Ishikawa (cell line): ENCODE data around the gene AGAP1.

Source experiments
- CEBPB ChIP-seq: IDR thresholded peaks from 2 replicates; pipeline ENCODE4 v1.6.1; 2012
- CREB1 ChIP-seq: IDR thresholded peaks from 2 replicates; pipeline ENCODE4 v1.6.1; 2012; ENCODE audit warnings: low read depth
- EGR1 ChIP-seq: IDR thresholded peaks from 2 replicates; pipeline ENCODE4 v1.6.1; 2012
- EP300 ChIP-seq: IDR thresholded peaks from 2 replicates; pipeline ENCODE4 v1.6.1; 2012; ENCODE audit warnings: borderline replicate concordance
- FOXM1 ChIP-seq: IDR thresholded peaks from 2 replicates; pipeline ENCODE4 v1.6.1; 2012; ENCODE audit warnings: low read depth, borderline replicate concordance
- MAX ChIP-seq: IDR thresholded peaks from 2 replicates; pipeline ENCODE4 v1.6.1; 2012
- NFIC ChIP-seq: IDR thresholded peaks from 2 replicates; pipeline ENCODE4 v1.6.1; 2012
- RAD21 ChIP-seq: IDR thresholded peaks from 2 replicates; pipeline ENCODE4 v1.6.1; 2012; ENCODE audit warnings: low read depth
- TAF1 ChIP-seq: IDR thresholded peaks from 2 replicates; pipeline ENCODE4 v1.6.1; 2012; ENCODE audit warnings: low read depth, mild to moderate bottlenecking
- TCF12 ChIP-seq: IDR thresholded peaks from 2 replicates; pipeline ENCODE4 v1.6.1; 2012; ENCODE audit warnings: low read depth
- TEAD4 ChIP-seq: IDR thresholded peaks from 2 replicates; pipeline ENCODE4 v1.6.1; 2012
- YY1 ChIP-seq: IDR thresholded peaks from 2 replicates; pipeline ENCODE4 v1.6.1; 2012; ENCODE audit warnings: low read depth
- ZBTB7A ChIP-seq: IDR thresholded peaks from 2 replicates; pipeline ENCODE4 v1.6.1; 2012; ENCODE audit warnings: low read depth
- TF ChIP-seq, protein P1 (sequence below): IDR thresholded peaks from 2 replicates; pipeline ENCODE4 v1.6.1; 2012
- TF ChIP-seq, protein P2 (sequence below): IDR thresholded peaks from 2 replicates; pipeline ENCODE4 v1.6.1; 2012; ENCODE audit warnings: low read depth, mild to moderate bottlenecking

Gene AGAP1

GRCh38 chr2:235500761-235501672 lies 7.2 kb downstream of the AGAP1 start:
- no peak for TF ChIP-seq NFIC
- TF ChIP-seq, protein P1, sequence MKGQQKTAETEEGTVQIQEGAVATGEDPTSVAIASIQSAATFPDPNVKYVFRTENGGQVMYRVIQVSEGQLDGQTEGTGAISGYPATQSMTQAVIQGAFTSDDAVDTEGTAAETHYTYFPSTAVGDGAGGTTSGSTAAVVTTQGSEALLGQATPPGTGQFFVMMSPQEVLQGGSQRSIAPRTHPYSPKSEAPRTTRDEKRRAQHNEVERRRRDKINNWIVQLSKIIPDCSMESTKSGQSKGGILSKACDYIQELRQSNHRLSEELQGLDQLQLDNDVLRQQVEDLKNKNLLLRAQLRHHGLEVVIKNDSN: no peak
- TF ChIP-seq CEBPB: no peak
- no peak for TF ChIP-seq EGR1

GRCh38 chr2:235501673-235502031 lies 7.8 kb downstream of the AGAP1 start:
- TF ChIP-seq FOXM1 (no peak), CREB1 (no peak), YY1 (no peak), RAD21 (no peak), TEAD4 (no peak), TCF12 (no peak)
- TF ChIP-seq, protein P1: no peak

- TF ChIP-seq MAX: no peak
- TF ChIP-seq CEBPB: no peak
- no peak for TF ChIP-seq ZBTB7A
- TF ChIP-seq, protein P1: no peak
- no peak for TF ChIP-seq NFIC
- no peak for TF ChIP-seq RAD21
- no peak for TF ChIP-seq CREB1
- TF ChIP-seq, protein P2, sequence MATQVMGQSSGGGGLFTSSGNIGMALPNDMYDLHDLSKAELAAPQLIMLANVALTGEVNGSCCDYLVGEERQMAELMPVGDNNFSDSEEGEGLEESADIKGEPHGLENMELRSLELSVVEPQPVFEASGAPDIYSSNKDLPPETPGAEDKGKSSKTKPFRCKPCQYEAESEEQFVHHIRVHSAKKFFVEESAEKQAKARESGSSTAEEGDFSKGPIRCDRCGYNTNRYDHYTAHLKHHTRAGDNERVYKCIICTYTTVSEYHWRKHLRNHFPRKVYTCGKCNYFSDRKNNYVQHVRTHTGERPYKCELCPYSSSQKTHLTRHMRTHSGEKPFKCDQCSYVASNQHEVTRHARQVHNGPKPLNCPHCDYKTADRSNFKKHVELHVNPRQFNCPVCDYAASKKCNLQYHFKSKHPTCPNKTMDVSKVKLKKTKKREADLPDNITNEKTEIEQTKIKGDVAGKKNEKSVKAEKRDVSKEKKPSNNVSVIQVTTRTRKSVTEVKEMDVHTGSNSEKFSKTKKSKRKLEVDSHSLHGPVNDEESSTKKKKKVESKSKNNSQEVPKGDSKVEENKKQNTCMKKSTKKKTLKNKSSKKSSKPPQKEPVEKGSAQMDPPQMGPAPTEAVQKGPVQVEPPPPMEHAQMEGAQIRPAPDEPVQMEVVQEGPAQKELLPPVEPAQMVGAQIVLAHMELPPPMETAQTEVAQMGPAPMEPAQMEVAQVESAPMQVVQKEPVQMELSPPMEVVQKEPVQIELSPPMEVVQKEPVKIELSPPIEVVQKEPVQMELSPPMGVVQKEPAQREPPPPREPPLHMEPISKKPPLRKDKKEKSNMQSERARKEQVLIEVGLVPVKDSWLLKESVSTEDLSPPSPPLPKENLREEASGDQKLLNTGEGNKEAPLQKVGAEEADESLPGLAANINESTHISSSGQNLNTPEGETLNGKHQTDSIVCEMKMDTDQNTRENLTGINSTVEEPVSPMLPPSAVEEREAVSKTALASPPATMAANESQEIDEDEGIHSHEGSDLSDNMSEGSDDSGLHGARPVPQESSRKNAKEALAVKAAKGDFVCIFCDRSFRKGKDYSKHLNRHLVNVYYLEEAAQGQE: no peak
- TF ChIP-seq TCF12: no peak
- TF ChIP-seq TAF1: no peak
- TF ChIP-seq EGR1: no peak
- no peak for TF ChIP-seq TEAD4
- no peak for TF ChIP-seq FOXM1
- TF ChIP-seq YY1: no peak
- TF ChIP-seq EP300: no peak
Observed at GRCh38 chr2:235502336-235502735, 8.5 kb downstream of the AGAP1 start.

DNA sequence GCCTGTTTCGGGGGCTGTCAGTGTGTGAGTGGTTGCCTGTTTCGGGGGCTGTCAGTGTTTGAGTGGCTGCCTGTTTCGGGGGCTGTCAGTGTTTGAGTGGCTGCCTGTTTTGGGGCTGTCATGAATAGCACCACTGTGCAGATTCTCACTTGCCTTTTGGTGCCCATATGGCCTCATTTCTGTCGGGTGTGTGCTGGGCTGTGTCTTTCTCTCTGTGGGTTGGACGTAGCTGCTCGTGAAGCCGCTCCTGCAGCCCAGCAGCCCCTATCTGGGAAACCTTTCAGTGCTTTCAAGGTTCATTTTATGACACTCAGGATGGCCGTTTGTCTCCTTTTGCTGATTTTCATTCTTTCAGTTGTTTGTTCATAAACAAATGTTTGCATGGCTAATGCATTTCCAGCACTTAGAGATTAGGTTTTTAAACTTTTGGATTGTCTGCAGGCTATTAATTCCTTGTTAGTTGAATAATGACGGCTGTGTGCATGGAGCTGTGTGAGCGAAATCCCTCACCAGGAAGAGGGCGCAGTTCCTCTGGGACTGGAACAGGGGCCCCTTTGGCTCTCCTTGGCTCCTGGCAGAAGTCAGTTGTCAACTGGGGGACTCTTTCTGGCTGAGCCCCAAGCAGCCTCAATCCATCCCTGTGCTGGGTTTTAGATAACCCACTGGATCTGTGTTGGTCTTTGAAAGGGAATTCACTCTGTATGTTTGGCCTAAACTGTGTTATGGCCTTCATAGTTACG lies 10.8 kb downstream of the AGAP1 start:
- no peak for TF ChIP-seq MAX
- TF ChIP-seq, protein P1: no peak
- TF ChIP-seq TEAD4: no peak
- TF ChIP-seq CREB1: no peak
- TF ChIP-seq TCF12: no peak
- no peak for TF ChIP-seq YY1
- TF ChIP-seq EP300: no peak
- TF ChIP-seq FOXM1: no peak
- TF ChIP-seq, protein P2: no peak
- no peak for TF ChIP-seq NFIC

DNA sequence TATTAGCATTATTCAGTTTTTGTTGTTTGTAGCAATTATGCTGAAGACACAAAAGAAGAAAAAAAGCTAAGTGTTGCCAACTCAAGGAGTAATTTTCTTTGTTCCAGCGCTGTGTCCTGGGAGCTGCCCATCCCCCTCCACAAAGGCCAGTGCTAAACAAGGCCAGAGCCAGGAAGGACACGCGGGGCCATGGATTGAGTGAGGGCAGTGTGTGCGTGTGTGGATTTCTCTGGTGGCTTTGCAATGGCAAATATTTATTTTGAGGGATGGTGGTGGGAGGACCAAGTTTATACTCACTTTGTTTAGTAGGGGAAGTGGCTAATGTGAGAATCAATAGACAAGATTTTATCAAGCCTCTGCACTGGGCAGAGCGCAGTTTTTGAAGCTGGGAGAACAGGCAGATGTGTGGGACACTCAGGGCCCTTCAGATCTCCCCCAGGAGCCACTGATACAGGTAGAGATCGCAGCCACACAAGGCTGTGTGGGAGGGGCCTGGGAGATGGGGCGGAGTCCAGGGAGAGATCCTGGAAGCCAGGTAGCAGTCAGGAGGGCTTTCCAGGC lies 11.4 kb downstream of the AGAP1 start:
- TF ChIP-seq ZBTB7A (no peak), RAD21 (no peak), EP300 (no peak), EGR1 (no peak), MAX (no peak), TAF1 (no peak), TEAD4 (no peak)
- TF ChIP-seq, protein P2: no peak
- TF ChIP-seq, protein P1: no peak
